ENCODE data around the gene CTTNBP2.

- no peak for TF ChIP-seq CTCF (IDR thresholded peaks at IDR 0.05; ENCODE audit: poor library complexity, severe bottlenecking)
- TF ChIP-seq EZH2 (IDR thresholded peaks at IDR 0.05; ENCODE audit: borderline replicate concordance, insufficient read depth, low read length, poor library complexity, severe bottlenecking): no peak
- no peak for TF ChIP-seq POLR2AphosphoS5 (IDR thresholded peaks at IDR 0.05)
- no peak for TF ChIP-seq SMC3 (conservative IDR thresholded peaks at IDR 0.05; ENCODE audit: poor library complexity)
- TF ChIP-seq MXI1 (conservative IDR thresholded peaks at IDR 0.05; ENCODE audit: poor library complexity, severe bottlenecking): no peak
- TF ChIP-seq REST (IDR thresholded peaks at IDR 0.05; ENCODE audit: borderline replicate concordance): no peak
- no peak for TF ChIP-seq RAD21 (conservative IDR thresholded peaks at IDR 0.05)
These were observed 197.5 kb downstream of the CTTNBP2 start for GRCh38 chr7:117675497-117676435.
